GM21619 (cell line): ENCODE results near the gene PDIA5.

ENCODE experiments used
- ATAC-seq: cut with Tn5 transposase; IDR thresholded peaks from one replicate; pipeline ENCODE4 v1.9.1; 2021; ENCODE audit not compliant: unreplicated experiment

PDIA5 gene

GRCh38 chr3:123089611-123090331 lies 22.9 kb downstream of the PDIA5 start:
- ATAC-seq, result no peak

DNA sequence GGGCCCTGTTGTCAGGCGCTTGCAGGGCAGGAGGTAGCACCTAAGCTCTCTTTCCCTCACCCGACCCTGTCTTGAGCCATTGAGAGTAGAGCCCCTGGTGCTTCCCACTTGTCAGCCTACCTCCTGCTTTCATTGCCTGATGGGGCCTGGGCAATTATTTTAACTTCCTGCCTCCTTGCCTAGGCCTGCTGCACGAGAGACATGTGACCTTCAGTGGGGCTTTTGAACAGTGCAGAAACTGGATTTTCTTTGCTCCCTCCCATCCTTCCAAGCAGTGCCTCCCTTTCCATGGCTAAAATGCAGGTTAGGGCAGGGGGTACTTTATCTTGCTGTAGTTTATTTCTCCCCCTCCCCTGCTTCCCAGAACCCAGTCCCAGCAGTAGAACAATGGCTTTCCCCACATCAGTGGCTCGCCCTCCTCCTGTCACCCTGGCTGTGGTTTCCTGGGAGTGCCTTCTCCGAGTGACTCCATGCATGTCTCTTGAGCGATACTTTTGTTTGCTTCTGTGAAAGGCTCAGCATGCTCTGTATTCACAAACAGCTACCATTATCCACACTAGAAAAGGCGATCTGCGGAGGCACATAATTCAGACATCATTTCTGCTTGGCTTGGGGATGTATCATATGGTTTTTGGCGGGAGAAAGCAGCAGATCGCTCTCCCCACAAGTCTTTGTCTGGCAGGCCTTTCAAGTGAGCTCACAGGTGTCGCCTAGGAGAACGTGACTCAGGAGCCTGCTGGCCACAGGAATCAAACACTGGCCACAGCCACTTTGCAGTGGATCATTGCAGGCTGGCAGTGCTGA lies 24.1 kb downstream of the PDIA5 start:
- no peak for ATAC-seq

- ATAC-seq, result no peak
Observed at GRCh38 chr3:123092243-123092642, 25.4 kb downstream of the PDIA5 start.

GRCh38 chr3:123093696-123094095 lies 26.9 kb downstream of the PDIA5 start:
- ATAC-seq, result no peak

GRCh38 chr3:123094516-123095313 lies 27.9 kb downstream of the PDIA5 start:
- ATAC-seq, result no peak

GRCh38 chr3:123096126-123096525 lies 29.3 kb downstream of the PDIA5 start:
- ATAC-seq, result no peak

GRCh38 chr3:123096731-123097130 lies 29.9 kb downstream of the PDIA5 start:
- no peak for ATAC-seq

DNA sequence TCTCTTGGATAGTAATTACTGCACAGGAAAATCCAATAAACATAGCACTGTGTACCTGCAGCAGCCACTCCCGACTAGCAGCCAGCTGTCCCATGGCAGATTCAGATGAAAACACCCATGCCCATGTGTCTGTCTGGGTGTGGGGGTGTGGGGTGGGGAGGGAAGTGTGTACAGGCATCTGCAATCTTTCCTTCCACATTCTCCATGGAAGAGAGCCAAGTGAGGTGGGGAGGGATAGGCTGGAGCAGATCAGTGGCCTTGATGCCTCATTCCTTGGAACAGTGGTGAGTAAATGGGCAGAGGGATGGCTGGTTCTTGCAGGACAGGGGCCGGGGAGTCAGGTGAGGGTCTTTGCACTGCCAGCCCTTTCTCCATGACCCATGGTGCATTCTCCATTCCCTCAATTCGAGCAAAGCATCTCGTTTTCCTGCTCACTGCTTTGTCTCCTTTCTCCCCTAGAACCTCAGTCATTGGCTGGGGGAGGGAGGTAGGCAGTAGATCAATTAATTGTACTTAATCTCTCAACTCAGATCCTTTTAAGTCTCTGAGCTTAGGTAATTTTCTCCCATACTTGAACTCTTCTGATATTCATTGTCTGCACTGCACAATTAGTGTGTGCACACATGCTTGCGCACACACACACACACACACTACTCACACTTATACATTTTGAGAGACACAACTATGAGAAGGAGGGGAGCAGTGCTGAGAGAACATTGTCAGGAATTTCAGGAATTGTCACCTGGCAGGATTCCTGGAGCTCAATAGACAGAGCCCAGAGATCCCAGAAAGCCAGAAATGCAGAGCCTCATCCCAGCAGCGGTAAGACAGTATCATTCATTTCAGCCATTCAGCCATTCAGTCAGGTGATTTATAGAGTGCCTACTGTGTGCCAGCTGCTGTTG lies 31.9 kb downstream of the PDIA5 start:
- ATAC-seq, result no peak

- no peak for ATAC-seq
Observed at GRCh38 chr3:123099331-123100192, 32.7 kb downstream of the PDIA5 start.

DNA sequence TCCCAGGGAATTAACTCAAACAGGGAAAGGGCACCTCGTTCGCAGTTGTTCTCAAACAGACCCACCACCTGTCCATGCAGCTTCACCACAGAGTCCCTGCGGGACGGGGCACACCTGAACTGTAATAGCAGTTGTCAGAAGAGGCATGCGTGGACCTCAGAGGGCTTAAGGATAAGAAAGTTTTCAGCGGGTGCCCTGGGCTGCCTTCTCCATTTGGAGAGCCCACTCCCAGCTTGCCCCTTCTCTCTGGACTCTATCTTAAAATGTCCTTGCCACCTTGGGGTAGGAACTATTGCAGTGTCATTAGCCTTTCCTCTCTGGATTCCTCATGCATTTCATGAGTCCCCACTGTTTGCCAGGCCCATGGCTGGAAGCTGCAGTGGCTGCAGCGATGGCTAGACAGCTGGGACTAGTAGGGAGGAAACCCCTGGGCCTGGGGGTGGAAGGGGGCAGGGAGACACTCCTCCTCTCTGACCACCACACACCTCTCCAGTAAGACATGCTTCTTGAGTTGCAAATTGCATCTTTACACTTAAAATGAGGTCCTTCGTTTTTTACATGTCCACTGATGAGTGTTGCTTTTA lies 33.5 kb downstream of the PDIA5 start:
- ATAC-seq, result no peak

DNA sequence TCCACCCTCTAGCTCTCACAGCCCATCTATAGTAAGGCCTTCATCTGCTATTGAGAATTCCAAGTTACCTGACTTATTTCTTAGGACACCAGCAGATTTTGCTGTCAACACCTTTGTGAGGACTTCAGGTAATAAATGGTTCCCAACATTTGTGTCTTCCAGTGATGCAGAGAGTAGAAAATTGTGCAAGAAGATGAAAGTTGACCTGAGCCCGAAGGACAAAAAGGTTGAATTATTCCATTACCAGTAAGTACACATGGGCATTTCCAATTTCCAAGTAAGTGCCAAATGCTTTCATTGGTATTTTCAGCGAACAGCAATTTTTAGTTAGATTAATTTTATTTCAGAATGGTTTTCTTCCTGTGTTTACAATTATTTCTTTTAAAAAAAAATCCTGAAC lies 35.4 kb downstream of the PDIA5 start:
- no peak for ATAC-seq

GRCh38 chr3:123102826-123103225 lies 36.0 kb downstream of the PDIA5 start:
- ATAC-seq, result no peak

DNA sequence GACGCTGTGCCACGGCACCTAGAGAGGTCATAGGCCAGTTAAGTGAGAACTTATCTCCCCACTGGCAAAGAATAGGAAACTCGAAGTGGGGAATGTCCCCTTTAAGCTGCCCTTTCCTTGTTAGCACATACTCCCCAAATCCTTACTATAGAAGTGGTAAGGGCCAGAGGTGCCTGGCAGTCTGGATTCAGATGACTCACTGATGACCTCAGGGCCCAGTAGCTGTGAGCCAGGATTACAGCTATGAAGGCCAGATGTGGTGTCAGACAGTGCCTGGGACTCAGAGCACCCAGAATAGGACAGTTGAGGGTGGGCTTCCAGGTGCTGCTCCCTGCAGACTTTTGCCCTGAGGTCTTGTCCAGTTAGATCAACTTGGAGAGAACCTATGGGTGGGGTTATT lies 37.7 kb downstream of the PDIA5 start:
- ATAC-seq, result no peak

DNA sequence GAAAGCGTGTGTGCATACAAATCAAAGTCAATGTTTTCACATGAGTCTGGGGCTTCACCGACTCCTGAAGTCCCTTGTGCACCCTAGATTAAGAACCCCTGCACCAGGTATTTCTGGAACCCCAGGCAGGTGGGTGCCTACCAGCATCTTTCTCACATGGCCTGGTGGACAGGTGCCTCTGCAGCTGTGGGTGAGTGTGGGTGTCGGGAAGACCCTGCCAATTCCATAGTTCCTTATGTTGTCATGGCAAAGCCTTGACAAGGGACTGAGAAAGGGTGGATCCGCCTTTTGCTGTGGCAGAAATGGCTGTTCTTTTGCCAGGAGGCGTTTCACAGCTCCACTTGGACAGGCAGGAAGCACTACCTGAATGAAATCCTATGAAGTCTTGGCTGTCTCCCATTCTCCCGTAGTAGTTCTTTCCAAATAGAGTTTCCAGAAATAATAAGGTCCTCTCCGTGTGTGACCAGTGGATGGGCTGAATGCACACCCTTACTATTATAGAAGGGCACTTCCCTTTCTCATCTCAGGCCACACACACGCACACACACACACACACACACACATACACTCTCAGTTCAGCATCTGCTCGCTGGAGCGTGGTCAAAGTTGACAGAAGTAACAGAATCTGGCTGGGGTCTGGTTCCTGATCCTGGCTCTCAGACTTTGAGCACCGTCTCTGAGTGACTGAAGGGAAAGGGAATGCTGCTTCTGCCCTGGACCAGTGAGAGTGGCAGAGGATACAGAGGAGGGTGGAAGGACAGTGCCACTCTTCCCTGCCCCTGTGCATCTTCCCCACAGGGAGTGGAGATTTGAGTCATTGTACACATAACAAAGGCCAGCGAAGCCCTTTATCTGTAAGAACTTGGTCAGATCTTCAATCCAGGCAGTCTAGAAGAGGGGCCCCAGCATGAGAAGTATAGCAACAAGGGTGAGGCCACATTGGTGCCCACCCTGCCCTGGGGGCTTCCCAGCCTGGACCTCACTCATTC lies 38.7 kb downstream of the PDIA5 start:
- ATAC-seq, result no peak

GRCh38 chr3:123110282-123110975 lies 43.6 kb downstream of the PDIA5 start:
- no peak for ATAC-seq

DNA sequence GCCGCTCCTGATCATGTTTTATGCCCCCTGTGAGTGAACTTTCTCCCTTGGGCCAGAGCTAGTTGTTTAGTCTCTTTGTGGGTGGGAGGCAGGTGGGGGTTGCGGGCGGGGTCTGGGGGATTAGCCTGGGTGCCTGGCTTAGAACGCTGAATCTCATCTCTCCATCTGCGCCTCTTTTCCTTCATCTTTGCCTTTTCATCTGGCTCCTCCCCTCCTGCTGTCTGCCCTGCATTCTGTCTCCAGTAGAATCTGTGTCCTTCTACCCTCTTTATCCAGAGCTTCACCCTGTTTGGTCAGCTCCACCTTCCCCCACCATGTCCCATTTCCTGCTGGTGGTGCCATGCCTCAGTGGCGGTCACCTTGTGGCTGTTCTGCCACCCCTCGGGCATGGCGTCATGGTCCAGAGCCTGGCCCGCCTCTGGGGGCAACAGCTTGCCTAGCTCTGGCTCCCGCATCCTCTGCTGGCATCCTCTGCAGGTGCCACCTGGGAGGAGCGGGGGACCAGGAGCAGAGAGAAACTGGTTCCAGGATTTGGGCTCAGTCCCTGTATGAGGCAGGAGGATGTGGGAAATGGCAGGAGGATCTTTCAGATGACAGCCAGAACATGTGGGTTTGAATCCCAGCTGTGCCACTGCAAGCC lies 44.3 kb downstream of the PDIA5 start:
- ATAC-seq, result no peak

DNA sequence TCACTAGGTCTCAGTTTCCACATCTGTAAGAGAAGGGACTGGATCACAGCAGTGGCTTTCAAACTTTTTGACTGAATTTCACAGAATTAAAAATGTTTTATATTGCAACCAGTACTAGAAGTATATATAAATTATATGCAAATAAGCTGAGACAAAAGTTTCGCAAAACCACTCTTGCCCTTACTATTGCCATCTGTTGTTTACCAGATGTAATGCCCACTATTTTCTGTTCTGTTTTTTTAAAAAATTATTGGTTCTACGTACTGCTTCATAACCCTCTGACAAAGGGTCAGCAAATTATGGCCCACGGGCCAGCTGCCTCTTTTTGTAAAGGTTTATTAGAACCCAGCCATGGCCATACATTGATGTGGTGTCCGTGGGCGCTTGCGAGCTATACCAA lies 44.8 kb downstream of the PDIA5 start:
- ATAC-seq, result no peak
